Measurements from ENCODE around the gene SYT15.
"Not testable (repeated sequence)": the region's sequence is repeated elsewhere in the genome, so short reads cannot be mapped to it uniquely, and the experiment has no call there.

SYT15 gene

DNA sequence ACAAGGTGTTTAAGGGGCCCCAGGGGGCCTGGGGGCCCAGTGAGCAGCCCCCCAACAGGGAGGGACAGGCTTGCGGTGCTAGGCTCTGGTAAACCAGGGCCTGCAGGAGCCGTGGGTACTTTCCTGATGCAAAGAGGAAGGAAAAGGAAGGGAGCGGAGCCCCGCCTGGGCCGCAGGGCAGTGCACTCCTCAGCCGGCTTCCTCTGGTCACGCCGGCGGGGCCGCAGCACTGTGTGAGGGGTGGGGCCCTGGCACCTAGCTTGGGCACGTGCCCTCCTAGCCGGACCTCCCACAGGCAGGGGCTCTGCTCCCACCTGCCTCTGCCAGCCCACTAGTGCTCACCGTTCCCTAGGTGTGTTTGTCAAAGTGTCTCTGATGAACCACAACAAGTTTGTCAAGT lies 6.3 kb downstream of the SYT15 start:
- in situ Hi-C loops (cut with MboI; ENCODE audit: low sequenced_read_pairs): not testable (repeated sequence)

DNA sequence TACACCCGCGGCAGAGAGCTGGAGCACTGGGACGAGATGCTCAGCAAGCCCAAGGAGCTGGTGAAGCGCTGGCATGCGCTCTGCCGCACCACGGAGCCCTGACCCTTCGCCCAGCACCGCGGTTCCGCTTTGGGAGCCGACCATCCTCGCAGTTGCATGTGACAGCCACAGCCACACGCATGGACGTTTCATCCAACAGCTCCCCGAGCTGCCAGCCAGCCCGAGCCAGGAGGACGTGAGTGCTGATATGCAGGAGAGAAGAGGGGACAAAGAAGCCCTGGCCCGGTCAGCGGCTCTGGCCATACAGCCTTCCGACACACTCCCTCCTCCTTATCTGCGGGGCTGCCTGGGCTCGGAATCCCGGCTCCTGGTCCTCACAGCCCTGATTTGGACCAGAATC lies 8.6 kb downstream of the SYT15 start:
- in situ Hi-C loops (cut with MboI; ENCODE audit: low sequenced_read_pairs): not testable (repeated sequence)

DNA sequence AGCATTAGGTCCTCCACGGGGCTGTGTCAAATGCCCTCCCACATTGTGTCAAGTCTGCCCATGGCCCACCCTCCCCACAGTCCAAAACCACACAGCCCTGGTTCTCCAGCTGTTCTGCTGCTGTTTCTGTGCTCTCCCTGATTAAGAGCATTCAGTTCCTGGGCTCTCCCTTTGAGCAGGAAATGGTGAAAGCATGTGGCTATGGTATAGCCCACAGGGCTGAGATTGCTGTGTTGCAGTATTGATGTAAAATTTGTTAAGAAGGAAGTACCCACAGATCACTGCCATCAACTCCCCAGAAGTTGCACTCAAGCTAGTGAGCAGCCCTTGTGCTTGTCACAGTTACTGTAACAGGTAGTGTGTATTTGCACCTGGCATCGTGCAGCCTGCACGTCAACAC lies 9.3 kb downstream of the SYT15 start:
- in situ Hi-C loops (cut with MboI; ENCODE audit: low sequenced_read_pairs): not testable (repeated sequence)

DNA sequence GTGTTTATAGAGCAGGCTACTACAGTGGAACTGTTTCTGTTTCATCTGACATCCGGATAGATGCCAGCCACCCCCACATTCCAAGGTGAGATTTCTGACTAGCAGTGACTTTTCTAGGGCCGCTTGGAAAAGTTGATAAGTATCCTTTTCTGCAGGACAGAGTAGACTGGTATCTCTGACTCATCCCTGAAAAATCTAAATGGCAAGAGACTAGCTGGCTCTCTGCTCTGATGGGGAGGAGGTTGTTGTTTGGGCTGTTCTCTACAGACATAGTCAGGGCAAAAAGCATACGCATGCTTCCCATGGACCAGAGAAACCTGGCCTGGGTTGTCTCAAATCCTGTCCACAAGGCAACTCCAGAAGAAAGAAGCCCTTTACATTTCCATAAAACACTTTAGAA lies 10.7 kb downstream of the SYT15 start:
- in situ Hi-C loops (cut with MboI; ENCODE audit: low sequenced_read_pairs): not testable (repeated sequence)

DNA sequence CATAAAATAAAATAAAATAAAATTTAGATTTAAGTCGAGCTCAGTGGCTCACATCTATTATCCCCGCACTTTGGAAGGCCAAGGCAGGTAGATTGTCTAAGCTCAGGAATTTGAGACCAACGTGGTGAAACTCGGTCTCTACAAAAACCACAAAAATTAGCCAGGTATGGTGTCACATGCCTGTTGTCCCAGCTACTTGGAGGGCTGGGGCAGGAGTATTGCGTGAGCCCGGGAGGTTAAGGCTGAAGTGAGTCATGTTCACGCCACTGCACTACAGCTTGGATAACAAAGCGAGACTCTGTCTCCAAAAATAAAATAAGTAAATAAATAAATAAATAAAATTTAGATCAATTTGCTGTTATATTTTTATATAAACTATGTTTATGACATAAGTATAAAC lies 12.1 kb downstream of the SYT15 start:
- in situ Hi-C loops (cut with MboI; ENCODE audit: low sequenced_read_pairs): not testable (repeated sequence)

DNA sequence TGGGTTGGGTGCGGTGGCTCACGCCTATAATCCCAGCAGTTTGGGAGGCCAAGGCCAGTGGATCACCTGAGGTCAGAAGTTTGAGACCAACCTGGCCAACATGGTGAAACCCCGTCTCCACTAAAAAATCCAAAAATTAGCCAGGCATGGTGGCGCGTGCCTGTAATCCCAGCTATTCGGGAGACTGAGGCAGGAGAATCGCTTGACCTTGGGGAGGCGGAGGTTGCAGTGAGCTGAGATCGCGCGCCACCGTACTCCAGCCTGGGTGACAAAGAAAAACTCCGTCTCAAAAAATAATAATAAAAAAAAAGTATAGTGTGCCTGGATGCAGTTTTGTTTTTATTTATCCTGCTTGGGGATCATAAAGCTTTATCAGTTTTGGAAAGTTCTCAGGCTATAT lies 14.4 kb downstream of the SYT15 start:
- in situ Hi-C loops (cut with MboI; ENCODE audit: low sequenced_read_pairs): not testable (repeated sequence)

DNA sequence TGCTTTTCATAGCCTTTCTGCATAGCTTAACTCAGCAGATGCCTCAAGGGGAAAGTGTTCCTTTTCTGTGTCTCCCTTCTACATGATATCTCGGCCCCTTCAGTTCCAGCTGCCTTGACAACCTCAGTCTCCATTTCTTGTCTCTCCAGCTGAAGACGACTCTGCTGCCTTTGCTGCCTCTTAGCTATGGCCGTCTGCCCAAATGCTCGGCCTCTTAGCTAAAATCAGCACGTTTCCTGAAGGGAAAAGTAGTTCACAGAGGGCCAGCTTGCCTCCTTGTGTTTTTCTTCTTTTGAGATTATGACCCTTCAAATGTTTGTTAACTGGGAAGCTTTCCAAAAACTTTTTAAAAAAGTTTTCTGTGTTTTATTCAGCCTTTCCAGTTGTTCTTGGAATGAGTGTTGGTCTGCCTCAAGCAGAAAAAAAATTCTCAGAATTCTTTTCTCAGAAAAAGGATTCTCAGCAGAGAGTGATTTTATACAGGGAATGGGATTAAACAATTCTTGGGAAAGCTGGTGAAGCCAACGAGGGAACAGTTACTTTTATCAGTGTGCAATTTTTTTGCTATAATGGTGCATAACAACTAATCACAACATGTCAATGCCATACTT lies 15.6 kb downstream of the SYT15 start:
- in situ Hi-C loops (cut with MboI; ENCODE audit: low sequenced_read_pairs): not testable (repeated sequence)

DNA sequence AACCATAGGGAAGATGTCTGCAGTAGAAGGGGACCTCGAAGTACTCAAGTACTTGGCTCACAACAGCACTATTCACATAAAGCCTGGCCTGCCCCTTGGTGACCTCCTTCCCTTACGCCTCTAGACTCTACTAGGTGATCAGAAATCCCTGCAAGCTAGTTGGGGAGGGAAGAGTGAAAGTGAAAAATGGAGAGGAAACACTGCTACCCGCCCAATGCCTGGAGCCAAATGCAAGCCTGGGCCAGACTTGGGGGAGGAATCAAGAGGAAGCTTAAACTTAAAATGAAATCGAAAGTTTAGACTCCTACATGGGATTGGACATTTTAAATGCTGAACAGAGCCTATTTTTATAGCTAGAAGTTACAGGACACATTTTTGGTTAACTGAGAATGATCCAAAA lies 17.6 kb downstream of the SYT15 start:
- in situ Hi-C loops (cut with MboI; ENCODE audit: low sequenced_read_pairs): not testable (repeated sequence)

DNA sequence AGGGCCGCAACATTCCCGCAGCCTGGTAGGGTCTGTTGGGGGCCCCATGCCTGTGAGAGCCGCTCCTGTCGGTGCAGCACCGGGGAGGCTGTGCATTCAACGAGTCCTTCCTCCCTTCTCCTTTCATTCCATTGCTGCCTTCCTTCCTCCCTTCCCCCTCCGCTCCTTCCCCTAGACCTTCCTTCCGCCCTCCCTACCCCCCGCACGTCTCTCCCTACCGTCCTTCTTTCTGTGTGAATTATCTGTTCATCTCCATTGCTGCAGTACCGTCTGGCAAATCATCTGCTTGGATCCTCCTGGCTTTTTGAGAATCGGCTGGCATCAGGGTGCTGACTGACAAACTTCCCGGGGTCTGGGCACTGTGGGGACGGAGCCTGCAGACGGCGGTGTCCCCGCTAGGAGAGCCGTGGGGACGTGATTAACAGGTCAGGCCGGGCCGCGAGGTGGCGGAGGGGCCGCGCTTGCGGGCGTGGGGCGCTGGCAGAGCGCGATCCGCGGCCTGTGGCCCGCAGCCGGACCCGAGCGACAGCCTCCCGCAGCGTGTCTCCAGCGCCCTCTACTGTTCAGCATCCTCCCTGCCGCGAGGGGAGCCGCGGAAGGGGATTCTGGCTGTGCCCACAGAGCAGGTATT lies 18.8 kb downstream of the SYT15 start:
- in situ Hi-C loops (cut with MboI; ENCODE audit: low sequenced_read_pairs): not testable (repeated sequence)

DNA sequence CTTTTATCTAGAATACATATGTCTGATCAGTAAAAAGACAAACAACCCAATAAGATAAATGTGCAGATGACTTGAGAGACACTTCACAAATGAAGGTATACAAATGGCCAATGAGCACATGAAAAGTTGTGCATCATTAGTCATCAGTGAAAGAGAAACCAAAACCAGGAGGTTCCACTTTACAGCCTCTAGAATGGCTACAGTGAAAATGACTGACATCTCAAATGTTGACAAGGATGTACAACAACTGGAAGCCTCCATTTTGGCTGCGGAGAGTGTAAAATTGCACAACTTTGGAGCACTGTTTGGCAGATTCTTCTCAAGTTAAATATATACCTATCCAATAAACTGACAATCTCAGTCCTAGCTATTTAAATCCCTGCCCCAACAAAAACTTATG lies 21.6 kb downstream of the SYT15 start:
- in situ Hi-C loops (cut with MboI; ENCODE audit: low sequenced_read_pairs): not testable (repeated sequence)

DNA sequence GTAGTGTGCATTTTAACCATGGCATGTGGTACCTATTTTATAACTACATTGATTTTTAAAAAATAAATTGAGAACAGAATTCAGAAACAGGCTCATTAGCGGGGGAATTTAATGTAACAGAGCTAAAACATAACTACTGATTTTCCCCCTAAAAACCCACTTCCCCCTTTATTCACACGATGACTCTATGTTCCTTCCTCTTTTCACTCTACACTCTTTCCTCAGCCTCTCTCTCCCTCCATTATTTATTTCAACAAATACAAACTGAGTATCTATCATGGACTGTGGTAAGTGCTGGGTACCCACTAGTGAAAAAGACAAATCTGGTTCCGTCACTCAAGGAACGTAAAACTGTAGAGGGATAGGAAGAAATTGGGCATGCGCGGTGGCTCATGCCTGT lies 36.6 kb downstream of the SYT15 start:
- in situ Hi-C loops (cut with MboI; ENCODE audit: low sequenced_read_pairs): not testable (repeated sequence)

DNA sequence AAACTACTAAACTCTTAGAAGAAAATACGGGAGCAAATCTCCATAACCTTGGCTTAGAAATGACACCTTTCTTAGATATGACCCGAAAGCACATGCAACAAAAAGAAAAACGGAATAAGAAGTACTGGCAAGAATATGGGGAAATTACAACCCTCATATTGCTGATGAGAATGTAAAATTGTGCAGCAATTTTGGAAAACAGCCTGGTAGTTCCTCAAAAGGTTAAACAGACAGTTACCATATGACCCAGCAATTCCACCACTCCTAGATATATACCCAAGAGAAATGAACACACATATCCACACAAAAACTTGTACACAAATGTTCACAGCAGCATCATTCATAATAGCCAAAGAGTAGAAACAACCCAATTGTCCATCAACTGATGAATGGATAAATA lies 37.3 kb downstream of the SYT15 start:
- in situ Hi-C loops (cut with MboI; ENCODE audit: low sequenced_read_pairs): not testable (repeated sequence)

DNA sequence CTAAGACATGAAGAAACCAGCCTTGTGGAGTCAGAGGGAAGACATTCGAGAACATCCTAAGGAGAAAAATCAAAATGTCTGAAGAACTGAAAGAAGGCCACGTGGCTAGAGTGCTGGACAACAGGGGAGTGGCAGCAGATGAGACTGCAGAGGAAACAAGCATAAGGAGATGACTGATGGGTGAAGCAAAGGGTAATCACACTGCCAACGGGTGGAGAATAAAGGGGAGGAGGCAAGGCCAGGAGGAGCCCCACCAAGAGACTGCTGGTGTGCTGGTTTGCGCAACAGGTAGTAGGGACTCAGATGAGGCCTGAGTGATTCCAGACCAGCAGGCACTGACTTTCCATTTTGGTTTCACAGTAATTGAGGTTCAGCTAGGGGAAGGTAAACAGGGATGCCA lies 38.2 kb downstream of the SYT15 start:
- in situ Hi-C loops (cut with MboI; ENCODE audit: low sequenced_read_pairs): not testable (repeated sequence)

DNA sequence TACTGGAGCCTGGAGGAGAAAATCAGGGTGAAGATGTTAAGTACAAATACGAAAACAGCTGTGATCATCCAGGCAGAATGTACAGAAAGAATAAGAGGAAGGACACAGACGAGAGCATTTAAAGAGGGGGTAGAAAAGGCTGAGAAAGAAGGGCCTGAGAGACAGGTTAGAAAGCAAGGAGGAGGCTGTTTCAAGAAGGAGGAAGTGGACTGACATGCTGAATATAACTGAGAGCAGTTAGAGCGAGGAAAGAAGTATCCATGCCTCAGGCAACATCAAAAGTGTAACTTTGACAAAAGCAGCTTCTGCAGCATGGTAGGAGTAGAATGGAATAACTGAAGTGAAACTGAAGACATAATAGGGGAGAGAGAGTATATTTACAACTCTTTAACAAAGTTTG lies 39.0 kb downstream of the SYT15 start:
- in situ Hi-C loops (cut with MboI; ENCODE audit: low sequenced_read_pairs): not testable (repeated sequence)

DNA sequence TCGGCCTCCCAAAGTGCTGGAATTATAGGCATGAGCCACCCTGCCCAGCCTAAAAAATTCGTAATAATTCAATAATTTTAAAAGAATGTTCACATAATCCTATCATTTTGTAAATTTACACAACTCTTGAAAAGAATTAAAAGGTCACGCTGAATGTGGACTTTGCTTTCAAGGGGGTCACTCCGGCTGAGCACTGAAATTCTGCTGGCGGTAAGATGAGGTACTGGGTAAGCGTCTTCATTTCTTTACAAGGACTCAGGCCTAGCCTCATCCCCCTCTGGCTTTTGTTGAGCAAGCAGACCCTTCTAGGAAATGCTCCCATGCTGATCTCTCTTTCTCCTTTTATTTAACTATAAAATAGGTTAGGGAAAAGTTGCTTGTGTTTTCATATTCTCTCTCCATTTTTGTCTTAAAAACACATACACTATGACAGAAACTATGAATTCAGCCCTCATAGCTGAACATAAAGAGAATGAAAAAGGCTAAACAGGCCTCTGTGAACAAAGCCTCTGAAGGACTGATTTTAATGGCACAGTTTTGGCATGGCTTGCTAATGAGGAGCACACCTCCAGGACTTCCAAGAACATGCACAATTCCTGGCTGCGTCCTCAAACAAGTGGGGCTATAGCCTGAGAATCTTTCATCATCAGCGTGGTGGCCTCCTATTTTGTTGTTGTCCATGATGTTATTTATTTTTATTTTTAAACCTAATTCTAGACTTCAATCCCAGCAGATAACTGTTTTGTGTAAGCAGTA lies 45.1 kb downstream of the SYT15 start:
- in situ Hi-C loops (cut with MboI; ENCODE audit: low sequenced_read_pairs): not testable (repeated sequence)

DNA sequence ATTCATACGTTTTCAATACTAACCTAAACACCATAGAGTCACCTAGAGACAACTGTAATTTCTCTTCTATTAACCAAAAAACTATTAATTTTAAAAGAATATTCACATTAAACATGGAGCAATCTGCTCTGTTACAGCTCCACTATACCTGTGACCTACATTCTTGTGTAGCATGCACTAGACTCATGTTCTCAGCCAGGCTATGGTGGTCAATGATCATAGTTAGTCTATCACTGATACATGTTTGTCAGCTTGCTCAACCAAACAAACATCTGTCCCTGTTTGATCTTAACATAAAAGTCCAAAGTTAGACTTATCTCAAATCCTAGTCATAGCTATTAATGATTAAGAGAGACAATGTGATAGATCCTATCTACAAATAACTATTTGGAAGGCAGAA lies 50.9 kb downstream of the SYT15 start:
- in situ Hi-C loops (cut with MboI; ENCODE audit: low sequenced_read_pairs): not testable (repeated sequence)

DNA sequence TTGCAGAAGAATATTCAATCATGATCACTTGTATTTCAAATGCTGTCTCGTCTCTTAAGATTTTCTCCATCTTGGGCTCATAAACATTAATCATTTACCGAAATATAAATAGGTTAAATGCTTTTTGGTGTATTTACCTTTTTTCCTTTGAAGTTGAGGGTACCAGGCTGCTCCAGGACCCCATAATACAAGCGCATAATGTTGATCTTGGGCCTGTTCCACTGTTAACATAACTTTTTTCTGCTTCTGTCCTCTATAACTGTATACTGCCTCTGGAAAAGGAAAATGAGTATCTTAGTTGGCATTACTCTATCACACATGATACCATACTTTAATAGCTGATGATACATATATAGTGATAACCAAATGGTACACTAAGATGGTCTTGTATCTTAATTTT lies 51.9 kb downstream of the SYT15 start:
- in situ Hi-C loops (cut with MboI; ENCODE audit: low sequenced_read_pairs): not testable (repeated sequence)

DNA sequence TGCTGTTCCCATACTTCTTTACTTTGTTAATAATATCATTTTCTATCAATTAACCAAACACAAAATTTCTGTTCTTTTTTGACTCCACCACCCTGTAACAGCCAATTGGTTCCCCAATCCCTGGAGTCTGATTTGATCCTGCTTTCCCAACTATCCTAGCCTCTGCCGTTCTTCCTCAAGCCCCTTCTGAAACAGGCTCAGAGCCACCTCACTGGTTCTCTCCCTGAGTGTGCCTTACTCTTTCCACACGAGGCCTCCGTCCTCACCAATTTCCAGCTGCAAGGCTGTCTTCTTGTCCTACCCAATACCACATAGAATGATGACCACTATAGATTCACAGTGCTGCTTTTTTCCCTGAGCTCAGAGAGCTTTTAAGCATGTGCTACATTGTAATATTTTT lies 52.8 kb downstream of the SYT15 start:
- in situ Hi-C loops (cut with MboI; ENCODE audit: low sequenced_read_pairs): not testable (repeated sequence)

DNA sequence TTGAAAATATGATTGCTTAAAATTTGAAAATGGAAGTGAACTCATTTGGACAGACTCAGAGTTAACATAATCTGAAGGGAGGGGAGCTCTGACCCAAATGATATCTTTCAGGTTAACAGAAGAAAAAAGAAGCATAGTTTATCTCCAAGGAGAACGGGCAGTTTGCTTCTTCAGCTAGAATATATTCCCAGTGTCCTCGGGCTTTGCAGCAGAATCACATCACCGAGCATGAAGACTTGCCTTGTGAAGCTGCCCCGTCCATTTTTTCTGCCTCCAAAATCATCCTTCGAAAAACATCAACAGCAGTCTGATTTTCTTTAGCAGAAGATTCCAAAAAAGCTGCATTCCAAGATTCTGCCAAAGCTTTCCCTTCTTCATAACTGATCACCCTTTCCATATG lies 55.8 kb downstream of the SYT15 start:
- in situ Hi-C loops (cut with MboI; ENCODE audit: low sequenced_read_pairs): not testable (repeated sequence)

DNA sequence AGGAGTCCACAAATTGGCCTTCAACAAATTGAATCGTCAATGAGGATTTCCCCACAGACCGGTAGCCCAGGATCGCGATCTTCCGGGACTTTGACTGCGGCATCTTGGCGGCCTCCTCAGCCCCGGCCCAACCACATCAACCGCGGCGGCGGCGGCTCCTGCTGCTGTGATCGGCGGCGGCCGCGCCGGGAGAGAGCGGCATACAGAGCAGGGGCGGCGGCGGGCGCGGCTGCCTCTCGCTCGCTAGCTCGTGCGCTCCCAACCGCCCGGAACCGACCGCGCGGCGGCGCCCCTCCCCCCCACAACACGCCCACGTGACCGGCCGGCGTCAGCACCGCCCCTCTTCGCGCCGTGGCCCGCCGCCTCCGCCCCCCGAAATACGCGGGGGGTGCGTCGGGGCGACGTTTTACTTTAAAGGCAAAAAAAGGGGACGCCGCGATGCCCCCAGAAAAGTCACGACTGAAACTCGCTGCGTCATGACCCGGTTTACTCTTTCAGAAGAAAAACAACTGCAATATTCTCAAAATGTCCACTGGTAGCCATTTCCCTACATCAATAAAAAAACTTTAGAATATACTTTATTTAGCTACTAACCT lies 56.5 kb downstream of the SYT15 start:
- in situ Hi-C loops (cut with MboI; ENCODE audit: low sequenced_read_pairs): not testable (repeated sequence)

DNA sequence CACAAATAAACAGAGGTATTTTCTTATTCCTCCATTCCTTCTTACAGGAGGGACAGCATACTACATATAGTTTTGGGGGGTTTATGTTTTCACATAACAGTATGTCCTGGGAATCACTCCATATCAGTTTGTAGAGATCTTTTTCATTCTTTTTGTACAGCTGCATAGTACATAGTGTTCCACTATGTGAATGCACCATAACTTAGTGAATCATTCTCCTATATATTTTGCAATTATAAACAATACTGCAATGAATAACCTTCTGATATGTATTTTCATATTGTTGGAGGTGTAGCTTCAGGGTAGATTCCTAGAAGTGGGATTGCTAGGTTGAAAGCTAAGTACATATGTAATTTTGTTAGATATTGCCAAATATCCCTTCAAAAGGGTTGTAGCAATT lies 61.1 kb downstream of the SYT15 start:
- in situ Hi-C loops (cut with MboI; ENCODE audit: low sequenced_read_pairs): not testable (repeated sequence)

All from hTERT RPE-1 (cell line).